Peyer's patch (tissue), 4 donors: ENCODE results near the gene SCARF2.

Experiments
- POLR2A ChIP-seq, 2 donors: fragments of 450-650 bp; IDR thresholded peaks; one replicate each; pipeline ENCODE4 v1.5.1; 2017; ENCODE audit warnings: antibody characterized with exemption in 2 of 2, mild to moderate bottlenecking in 2 of 2, moderate library complexity in 2 of 2
- TF ChIP-seq, protein P1 (sequence below), 6 experiments: fragments of 450-650 bp in 4 of 6; fragments of 200-600 bp in 2 of 6; sonication (generic) in 1 of 6; IDR thresholded peaks; one replicate each; pipeline ENCODE4 v1.5.1; 2017 to 2019; ENCODE audit warnings: antibody characterized with exemption in 6 of 6, mild to moderate bottlenecking in 3 of 6, moderate library complexity in 1 of 6

DNA sequence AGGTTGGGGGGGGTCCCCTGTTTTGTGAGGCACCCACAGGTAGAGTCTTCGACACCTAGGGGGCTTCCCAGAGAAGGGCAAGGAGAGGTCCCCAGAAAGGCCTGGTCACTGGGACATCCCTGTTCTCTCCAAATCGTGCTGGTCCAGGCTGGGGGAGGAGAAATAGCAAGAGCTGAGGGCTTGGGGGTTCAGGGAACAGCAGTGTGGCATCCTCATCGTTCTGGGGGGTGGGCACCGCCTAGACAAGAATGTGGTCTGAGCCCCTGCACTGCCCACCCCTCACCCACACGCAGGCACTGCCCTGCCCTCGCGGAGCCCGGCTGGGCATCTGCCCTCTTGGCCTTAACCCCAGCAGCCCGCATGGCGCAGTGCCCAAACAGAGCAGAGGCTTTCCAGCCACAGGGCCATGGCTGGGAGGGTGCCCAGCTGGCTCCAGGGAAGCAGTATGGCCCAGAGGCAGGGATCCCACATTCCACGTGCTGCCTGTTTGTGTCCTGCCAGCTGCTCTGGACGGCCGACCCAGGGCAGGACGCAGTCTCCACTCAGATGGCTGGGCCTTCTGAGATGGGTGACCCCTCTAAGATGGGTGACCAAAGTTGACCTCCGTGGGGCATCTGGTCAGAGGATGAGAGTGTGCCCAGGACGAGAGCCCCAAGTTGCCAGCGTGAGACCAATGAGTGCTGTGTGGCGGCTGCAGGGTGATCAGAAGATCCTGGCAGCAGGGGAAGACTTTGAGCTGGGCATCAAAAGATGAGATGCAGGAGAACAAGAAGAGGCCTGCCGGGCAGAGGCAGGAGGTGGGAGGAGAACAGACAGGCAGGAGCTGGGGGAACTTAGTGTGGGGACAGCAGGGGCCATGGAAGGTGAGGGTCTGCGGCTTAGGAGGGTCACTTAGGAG, 14.4 kb downstream of the SCARF2 start:
- TF ChIP-seq, protein P1, sequence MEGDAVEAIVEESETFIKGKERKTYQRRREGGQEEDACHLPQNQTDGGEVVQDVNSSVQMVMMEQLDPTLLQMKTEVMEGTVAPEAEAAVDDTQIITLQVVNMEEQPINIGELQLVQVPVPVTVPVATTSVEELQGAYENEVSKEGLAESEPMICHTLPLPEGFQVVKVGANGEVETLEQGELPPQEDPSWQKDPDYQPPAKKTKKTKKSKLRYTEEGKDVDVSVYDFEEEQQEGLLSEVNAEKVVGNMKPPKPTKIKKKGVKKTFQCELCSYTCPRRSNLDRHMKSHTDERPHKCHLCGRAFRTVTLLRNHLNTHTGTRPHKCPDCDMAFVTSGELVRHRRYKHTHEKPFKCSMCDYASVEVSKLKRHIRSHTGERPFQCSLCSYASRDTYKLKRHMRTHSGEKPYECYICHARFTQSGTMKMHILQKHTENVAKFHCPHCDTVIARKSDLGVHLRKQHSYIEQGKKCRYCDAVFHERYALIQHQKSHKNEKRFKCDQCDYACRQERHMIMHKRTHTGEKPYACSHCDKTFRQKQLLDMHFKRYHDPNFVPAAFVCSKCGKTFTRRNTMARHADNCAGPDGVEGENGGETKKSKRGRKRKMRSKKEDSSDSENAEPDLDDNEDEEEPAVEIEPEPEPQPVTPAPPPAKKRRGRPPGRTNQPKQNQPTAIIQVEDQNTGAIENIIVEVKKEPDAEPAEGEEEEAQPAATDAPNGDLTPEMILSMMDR (IDR thresholded peaks at IDR 0.05), result no peak
- TF ChIP-seq POLR2A (IDR thresholded peaks at IDR 0.05), result no peak
